GM19035 (cell line): ENCODE results near the gene GEMIN4.
"Not testable (repeated sequence)": the region's sequence is repeated elsewhere in the genome, so short reads cannot be mapped to it uniquely, and the experiment has no call there.

Experiments used
- ATAC-seq: cut with Tn5 transposase; IDR thresholded peaks from one replicate; pipeline ENCODE4 v1.9.1; 2021; ENCODE audit not compliant: unreplicated experiment

Gene GEMIN4

DNA sequence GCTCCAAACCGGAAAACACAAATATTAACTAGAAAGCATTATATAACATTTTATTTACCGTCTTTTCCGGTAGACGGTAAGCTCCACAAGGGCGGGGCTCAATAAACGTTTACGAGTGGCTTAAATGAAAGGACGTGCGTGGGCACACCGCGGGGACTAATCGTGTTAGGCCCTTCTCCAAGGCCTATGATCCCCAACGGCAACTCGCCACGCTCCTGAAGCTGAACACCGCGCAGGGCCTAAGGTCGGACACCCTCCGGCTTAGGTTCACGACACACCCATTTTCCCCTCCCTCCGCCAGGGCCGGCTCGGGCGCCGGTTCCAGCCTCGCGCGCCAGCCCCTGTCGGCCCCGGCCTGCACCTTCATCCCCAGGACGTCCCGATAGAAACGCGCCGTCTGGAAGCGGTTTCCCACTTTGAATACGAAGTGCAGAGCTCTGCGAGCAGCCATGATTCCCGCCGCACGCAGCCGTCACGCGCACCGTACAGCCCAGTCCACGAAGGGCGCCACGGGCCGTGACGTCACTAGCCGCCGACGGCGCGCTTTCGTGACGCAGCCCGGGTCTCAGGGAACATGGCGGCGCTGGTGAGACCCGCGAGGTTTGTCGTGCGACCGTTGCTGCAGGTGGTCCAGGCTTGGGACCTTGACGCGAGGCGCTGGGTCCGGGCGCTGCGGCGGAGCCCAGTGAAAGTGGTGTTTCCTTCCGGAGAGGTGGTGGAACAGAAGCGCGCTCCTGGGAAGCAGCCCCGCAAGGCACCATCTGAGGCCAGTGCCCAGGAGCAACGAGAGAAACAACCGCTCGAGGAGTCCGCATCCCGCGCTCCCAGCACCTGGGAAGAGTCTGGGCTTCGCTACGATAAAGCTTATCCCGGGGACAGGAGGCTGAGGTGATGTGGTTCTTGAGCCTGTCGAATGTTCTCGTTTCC lies 30.0 kb upstream of the GEMIN4 start, which contains the start of the genes GLOD4 and MRM3:
Gene GLOD4, minus strand, starts transcription at position 476 of the 927 bp plus-strand sequence. Its CDS starts 25 bp downstream, at position 451.
Gene MRM3, plus strand, starts transcription at position 549 of the 927 bp plus-strand sequence. Its CDS starts 26 bp downstream, at position 575.
- ATAC-seq: peak; percentile 89

DNA sequence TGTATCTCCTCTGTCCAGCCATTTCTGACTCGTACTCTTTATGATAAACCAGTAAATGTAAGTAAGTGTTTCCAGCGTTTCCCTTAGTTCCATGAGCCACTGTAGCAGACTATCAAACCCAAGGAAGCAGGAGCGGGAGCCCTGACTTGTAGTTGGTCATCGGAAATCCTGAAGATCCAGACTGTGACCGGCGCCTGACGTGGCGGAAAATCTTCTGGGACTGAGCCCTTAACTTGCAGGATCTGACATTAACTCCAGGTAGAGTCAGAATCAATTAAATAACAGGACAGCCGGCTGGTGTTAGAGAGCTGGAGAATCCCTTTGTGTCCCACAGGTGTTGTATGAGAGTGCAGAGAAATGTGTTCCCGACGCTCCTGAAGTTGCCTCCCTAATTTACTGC lies 26.0 kb upstream of the GEMIN4 start:
- ATAC-seq: no peak

DNA sequence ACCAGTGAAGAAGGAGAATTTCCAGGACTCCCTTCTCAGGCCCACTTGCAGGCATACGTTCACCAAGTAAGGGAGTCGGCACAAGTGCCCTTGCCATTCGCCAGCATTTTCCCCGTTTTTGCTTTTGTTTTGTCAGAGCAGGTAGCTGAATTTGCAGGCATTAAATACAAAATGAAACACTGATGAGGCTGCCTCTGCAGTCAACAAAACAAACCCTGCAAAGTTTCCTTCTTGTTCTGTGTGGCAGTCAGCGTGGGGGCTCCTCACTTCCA lies 22.2 kb upstream of the GEMIN4 start:
- ATAC-seq: no peak

DNA sequence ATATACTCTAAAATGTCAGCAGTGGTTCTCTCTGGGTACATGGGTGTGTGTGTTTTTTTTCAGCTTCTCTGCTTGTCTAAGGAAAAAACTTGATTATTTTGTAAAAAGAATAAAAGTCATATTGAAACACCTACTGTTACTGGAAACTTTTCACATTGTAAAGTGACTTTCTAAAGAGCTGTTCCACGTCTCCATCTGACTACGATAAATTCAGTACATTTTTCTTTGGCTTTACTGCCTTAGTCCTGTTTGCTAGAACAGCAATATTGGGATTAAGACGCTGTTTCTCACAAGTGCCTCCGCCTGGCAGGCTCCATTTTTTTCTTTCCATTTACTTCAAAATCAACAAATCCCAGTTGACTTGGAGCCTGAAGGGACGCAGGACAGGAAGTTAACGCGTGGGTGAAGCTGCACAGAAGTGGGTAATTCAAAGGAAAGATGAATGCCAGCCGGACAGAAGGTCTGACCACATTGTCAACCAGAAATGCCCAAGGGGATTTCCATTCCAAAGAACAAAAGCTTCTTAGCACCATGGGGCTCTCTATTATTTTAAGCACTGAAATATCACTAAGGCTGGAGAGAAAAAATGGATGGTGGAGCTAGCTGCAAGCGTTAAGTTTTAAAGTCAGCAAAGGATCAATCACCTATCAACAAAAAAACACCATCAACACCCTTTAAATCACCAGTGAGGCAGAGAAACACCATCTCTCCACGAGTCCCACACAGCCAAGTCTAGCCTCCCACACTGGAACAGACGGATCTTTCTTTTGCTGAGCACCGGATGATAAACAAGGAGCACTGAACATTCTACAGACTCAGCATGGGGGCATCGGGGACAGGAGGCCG lies 21.6 kb upstream of the GEMIN4 start:
- ATAC-seq: no peak

DNA sequence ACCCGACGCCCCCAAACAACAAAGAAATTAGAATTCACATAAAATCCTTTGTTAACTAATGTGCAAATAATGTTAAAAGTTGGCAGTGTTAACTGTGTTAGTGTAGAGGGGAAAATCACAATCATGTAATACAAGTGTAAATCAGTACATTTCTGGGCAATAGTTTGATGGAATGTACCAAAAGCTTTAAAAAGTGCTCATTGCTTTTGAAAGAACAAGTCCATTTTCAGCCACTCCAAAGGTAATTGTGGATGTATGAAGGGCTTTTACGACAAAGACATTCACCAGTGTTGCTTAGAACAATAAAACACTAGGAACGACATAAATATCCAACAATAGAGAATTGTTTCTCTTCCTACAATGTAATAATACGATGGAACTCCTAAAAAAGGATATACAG lies 21.0 kb upstream of the GEMIN4 start:
- ATAC-seq: no peak

DNA sequence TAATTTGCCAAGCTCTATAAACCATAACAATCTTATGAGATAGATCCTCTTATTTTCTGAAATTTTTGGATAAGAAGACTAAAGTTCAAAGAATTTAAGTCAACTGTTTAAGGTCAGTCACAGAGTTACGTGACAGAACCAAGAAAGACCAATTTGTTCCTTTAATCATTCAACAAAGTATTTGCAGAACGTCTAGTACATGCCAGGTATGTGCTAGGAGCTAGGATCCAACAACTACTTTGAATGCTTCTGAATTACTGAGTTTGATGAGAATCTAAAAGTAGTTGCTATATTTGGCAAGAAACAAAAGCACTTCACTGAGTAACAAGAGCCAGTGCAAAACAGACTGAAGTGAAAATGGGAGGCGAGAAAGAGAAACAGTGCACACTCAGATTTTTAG lies 15.0 kb upstream of the GEMIN4 start:
- no peak for ATAC-seq

DNA sequence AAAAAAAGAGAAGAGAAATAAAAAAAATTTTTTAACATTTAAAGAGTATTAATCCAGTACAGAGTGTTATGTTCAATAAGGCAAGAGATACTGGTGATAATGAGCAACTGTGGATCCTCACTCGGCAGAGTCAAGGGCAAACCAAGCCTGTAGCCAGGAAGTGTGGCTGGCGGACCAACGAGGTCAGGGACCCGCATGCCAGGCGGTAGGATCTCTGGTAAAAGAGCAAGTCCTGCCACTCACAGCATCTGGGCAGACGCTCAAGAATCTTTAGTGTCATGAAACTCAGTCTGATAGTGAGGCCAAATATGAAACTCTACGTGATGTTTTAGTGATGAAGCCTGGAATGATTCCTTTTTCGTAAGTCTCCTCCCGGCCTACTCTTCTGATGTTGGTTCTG lies 8.3 kb upstream of the GEMIN4 start:
- ATAC-seq: no peak

DNA sequence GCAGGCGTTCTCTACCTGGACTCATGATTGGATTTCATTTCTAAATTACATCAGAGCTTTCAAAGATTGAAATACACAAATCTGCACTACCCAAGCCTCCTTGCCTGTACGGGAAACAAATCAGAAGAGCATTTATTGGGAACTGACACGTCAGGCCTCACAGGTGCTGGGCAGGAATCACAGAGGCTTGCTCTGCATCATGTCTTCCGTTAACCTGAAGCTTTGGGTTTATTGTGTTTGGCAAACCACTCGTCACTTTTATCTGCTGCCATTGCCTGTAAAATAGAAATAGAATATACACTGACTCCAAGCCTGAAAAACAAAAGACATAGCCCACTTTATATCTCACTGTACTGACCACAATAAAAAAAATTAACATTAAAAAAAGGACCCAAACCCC lies 7.9 kb upstream of the GEMIN4 start:
- no peak for ATAC-seq

DNA sequence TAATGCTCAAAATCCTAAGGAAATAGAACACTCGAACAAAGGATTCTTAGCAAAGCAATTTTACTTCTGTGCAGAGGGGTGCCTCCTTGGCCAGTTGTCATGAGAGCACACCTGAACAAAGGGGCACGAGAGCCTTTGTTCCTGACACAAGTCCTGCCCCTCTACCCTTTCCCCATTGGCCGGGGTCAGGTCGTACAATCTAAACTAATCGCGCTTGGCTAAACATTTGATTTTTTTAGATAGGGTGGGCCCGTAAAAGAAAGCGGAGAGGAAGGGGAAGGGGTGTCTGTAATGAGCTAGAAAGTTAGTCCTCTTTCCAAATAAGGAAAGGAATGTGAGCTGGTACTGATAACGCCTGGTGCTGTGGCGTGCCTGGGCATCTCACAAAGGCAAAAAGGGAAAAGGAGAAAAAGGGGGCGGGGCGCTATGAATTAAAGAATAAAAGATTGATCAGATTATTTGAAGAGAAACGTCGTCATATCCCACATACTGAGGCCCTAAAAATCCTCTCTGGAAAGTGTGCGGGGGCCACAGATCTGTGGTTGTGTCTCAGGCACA lies 4.0 kb upstream of the GEMIN4 start:
- ATAC-seq: not testable (repeated sequence)

DNA sequence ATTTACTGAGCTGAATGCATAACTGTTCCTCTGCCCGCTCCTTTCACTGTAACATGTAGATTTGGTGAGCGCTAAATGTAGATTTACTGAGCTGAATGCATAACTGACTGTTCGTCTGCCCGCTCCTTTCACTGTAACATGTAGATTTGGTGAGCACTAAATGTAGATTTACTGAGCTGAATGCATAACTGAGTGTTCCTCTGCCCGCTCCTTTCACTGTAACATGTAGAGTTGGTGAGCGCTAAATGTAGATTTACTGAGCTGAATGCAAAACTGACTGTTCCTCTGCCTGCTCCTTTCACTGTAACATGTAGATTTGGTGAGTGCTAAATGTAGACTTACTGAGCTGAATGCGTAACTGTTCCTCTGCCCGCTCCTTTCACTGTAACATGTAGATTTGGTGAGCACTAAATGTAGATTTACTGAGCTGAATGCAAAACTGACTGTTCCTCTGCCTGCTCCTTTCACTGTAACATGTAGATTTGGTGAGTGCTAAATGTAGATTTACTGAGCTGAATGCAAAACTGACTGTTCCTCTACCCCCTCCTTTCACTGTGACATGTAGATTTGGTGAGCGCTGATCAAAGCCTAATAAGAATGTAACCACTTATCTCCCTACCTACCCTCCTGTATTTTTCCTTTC lies 3.4 kb upstream of the GEMIN4 start:
- ATAC-seq: not testable (repeated sequence)

DNA sequence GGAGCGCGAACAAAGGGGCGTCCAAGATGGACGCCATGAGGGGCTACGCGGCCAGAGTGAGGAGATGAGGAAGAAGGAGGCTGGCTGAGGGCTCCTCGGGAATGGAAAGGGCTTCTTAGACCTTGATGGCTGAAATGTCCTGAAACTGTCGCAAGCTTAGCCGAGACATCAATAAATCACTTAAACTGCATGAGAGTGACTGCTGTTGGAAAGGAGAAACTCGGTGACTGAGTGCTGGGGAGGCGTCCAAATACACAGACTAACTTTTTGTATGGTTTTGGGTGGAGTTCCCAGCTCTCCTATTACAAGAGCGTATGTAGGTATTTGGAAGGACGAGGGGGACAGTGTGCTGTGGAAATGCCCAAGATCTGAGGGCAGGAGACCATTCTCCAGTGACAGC lies 1.4 kb upstream of the GEMIN4 start:
- ATAC-seq: no peak

DNA sequence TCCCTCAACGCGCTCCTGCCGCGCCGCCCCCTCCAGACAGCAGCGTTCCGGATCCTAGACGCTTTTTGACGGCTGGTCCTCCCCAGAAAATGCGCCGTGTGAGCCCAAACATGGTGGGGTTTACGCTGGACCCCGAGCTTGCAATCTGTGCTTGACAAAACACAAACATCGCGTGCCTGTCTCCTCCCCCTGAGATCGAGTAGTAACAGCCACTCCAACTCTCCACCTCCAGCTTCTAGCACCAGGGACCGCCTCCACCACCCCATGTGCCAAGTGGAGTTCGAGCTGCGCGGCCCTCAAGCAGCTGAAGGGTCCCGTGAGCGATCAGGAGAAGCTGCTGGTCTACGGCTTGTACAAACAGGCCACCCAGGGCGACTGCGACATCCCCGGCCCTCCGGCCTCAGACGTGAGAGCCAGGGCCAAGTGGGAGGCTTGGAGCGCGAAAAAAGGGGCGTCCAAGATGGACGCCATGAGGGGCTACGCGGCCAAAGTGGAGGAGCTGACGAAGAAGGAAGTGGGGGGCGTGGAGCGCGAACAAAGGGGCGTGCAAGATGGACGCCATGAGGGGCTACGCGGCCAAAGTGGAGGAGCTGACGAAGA lies 656 bp upstream of the GEMIN4 start:
- ATAC-seq: no peak

DNA sequence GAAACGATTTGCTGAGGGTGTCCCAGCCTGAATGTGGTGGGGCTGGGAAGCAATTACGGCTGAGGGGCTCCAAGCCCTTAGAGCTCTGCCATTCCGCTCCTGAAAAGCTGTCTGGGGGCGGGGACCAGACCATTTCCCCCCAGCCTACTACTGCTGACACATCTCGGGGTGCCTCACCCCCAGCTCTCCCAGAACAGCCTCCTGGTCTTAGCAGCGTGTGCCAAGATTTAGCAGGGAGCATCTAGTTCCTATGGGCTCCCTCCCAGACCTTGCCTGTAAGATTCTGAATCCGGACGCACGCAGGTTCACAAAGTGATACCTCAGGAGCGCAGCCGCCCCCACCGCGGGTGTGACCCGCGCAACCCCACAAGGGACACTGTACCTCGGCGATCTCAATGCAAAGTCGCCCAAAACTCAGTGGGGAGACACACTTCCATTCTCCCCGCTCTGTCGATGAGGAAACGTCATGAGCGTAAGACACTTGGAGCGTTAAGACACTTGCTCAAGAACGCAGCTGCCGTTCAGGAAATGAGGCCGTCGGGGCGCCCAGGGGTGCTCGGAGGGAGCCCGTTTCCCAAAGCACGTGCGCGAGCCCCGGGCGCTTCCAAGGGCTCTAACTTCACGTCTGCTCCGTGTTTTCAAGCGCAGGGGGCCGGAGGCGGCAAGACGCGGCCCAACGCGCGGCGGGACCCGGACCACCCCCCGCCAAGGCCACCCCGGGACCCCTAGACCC lies 629 bp downstream of the GEMIN4 start:
- peak; percentile 36 for ATAC-seq

DNA sequence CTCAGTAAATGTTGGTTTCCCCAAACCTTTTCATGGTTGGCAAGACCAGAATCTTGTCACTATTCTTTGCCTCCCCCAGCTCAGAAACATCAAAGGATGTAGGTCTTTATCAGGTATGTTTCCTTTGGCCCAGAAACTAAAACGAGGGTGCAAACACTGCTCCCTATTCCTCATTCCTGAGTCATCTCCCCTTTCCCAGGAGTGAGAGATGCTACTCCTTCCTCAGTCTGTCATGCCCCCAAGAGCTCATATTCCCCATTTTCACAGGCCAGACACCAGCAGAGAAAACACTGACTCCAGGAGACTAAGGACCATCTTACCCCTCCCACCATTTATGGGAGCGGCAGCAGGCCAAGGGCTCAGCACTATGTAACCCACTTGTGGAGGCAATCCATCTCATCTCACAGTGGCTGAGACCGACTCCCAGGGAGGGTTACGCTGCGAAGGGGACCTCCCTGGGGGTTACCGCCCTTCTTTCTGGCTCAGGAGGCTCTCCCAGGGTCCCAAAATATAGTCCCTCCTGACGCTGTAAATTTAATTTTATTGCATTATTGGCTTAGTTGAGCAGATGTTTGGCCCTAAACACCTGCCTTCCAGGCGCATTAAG lies 1.5 kb downstream of the GEMIN4 start:
- ATAC-seq: no peak

DNA sequence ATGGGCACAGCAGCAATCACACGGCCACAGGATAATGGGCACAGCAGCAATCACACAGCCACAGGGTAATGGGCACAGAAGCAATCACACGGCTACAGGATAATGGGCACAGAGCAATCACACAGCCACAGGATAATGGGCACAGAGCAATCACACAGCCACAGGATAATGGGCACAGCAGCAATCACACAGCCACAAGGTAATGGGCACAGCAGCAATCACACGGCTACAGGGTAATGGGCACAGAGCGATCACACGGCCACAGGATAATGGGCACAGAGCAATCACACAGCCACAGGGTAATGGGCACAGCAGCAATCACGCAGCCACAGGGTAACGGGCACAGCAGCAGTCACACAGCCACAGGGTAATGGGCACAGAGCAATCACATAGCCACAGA lies 2.7 kb downstream of the GEMIN4 start:
- ATAC-seq: not testable (repeated sequence)

DNA sequence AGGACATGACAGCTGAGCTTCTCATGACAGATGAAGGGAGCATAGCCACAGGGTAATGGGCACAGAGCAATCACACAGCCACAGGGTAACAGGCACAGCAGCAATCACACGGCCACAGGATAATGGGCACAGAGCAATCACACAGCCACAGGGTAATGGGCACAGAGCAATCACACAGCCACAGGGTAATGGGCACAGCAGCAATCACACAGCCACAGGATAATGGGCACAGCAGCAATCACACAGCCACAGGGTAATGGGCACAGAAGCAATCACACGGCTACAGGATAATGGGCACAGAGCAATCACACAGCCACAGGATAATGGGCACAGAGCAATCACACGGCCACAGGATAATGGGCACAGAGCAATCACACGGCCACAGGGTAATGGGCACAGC lies 3.5 kb downstream of the GEMIN4 start:
- not testable (repeated sequence) for ATAC-seq

DNA sequence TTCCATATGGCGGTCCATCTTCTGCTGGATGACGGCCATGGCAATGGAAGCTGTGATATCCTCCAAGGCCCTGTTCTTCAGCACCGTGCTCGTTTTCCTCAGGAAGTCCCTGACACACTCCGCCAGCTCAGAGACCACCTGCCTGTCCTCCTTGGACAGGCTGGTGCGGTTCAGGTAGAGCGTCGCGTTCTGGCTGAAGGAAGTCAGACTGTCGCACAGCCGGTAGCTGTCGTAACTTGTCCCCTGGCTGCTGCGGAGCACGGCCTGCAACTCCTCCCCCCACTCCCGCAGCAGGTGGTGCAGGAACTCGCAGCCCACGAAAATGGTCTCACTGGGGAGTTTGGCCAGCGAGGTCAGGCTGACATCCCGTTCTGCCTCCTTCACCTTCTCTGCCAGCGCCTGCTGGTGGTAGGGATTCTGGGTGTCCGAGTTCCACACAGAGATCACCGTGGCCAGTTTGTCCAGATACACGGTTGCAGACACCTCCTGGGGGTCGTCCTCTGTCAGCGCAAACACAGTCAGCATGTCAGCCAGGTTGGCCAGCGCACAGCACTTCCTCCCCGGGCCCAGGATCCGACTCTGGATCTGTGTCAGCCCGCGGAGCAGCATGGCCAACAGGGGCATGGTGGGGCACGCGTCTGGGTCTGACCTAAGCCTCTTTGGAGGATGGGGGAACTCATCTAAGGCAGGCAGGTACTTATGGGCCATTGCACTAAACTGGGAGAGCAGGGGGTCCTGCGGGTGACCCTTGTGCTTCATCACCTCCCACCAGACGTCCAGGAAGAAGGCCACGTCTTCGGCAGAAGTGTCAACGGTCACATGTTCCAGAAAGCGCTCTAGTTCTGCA lies 5.1 kb downstream of the GEMIN4 start:
- no peak for ATAC-seq

DNA sequence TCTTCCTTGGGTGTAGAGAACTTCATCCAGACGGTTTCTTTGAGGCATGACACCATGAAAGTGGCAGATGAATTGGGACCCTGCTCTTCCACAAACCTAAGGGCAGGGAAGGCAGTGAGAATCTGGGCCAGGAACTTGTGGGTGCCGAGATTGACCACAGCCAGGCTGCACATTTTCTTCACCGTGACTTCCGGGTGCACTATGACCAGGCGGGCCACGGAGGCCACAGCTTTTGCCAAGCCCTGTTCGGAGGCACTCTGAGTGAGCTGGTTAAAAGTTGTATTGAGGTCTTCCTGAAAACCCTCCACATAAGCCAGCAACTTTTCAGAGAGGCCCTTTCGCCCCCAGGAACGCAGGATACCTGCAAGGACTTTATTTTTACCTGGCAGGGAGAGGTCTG lies 5.9 kb downstream of the GEMIN4 start:
- no peak for ATAC-seq

DNA sequence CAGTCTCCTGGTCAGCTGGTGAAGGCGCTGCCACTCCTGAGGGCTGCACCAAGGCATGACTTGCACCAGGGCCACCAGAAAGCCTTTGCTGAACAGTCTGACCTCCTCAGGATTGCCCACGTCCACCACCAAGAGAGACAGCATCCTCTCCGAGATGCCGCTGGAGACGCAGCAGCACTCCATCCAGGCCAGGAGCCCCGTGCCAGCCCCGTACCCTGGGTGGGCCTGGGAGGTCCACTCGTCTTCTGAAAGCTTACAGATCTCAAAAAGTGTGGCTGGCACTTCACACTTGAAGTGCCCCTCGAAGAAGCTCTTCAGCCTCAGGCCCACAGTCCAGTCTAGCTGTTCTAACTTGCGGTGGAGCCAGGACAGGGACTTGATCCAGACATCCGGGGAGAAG lies 6.7 kb downstream of the GEMIN4 start:
- ATAC-seq: no peak
